OCI-LY3 (cell line): ENCODE data around the gene SLC5A11.

ENCODE experiments used
- EZH2phosphoT487 ChIP-seq: fragments of 200-600 bp; shearing (Covaris generic); IDR thresholded peaks from 2 replicates; pipeline ENCODE4 v1.6.1; 2018; ENCODE audit warnings: antibody characterized with exemption, mixed run types, low read depth
- TF ChIP-seq, protein P1 (sequence below): fragments of 200-600, 300-600 bp; sonication (generic); IDR thresholded peaks from 2 replicates; pipeline ENCODE4 v1.5.1; 2014; ENCODE audit warnings: antibody characterized with exemption, low read length, low read depth

DNA sequence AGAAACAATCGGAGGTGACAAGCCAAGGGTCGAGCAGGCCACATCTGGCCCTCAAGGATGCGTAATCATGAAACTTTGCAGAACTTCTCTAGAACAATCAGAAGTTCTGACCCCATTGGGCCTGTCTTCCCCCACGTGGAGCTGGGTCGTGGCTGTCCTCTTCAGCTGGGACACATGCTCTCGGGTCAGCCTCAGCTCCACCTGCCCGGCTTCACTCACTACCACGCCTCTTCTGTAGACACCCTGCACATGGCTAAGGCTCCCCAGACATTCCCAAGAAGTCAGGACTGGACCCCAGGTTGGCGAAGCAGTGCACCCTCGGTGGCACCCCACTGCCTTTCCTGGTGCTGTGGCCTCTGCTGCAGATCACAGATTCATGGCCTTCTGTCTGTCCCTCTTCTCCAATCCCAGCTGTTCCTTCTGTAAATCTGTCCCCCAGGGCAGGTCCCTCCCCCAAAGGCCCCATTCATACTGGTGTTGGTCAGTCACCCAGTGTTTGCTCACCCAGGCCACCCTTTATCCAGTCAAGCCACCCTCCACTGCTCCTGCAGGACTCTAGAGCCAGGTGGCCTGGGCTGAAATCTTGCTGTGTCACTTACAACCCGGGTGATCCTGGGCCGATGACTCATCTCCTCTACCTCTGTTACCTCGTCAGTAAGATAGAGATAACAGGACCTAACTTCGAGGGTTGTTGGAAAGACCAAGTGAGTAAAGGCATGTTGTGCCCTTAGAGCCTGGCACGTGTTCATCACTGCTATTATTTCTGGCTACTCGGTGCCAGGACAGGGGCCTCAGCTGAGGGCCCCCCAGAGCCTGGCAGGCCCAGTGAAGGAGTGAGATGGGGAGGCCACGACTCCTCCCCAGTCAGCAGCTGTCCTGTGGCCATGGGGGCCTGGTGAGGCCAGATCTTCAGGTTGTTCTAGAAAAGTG lies 1.4 kb upstream of the SLC5A11 start:
- TF ChIP-seq, protein P1, sequence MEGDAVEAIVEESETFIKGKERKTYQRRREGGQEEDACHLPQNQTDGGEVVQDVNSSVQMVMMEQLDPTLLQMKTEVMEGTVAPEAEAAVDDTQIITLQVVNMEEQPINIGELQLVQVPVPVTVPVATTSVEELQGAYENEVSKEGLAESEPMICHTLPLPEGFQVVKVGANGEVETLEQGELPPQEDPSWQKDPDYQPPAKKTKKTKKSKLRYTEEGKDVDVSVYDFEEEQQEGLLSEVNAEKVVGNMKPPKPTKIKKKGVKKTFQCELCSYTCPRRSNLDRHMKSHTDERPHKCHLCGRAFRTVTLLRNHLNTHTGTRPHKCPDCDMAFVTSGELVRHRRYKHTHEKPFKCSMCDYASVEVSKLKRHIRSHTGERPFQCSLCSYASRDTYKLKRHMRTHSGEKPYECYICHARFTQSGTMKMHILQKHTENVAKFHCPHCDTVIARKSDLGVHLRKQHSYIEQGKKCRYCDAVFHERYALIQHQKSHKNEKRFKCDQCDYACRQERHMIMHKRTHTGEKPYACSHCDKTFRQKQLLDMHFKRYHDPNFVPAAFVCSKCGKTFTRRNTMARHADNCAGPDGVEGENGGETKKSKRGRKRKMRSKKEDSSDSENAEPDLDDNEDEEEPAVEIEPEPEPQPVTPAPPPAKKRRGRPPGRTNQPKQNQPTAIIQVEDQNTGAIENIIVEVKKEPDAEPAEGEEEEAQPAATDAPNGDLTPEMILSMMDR, result no peak
- no peak for TF ChIP-seq EZH2phosphoT487
